22Rv1 (cell line): ENCODE measurements around the gene BCL2L13.

Experiments
- CTCF ChIP-seq: fragments of 450-650 bp; IDR thresholded peaks from 2 replicates; pipeline ENCODE4 v1.5.1; 2017; ENCODE audit warnings: mild to moderate bottlenecking
- ZFX ChIP-seq: fragments of 450-650 bp; IDR thresholded peaks from 2 replicates; pipeline ENCODE4 v1.6.1; 2017; ENCODE audit warnings: antibody characterized with exemption, borderline replicate concordance

- TF ChIP-seq CTCF: no peak
- no peak for TF ChIP-seq ZFX
These were observed 3.9 kb upstream of the BCL2L13 start for GRCh38 chr22:17634696-17635095.
